GM23248 (cell line): ENCODE measurements around the gene SPSB4. TPM values are rescaled to one million over a fixed set of nuclear protein-coding genes. Genes with fewer than 3 reads are reported as not detected.

Experiments used
- DNase-seq: peaks from one replicate; pipeline ENCODE4 v3.0.0-alpha.2; 2015
- H2AFZ ChIP-seq: fragments of 200-600 bp; sonication (generic); 2 replicates; pipeline ENCODE4 v1.6.1; 2016; ENCODE audit warnings: antibody characterized with exemption
- H3F3A ChIP-seq: fragments of 200-600 bp; sonication (generic); 2 replicates; pipeline ENCODE4 v1.6.1; 2016; ENCODE audit warnings: mild to moderate bottlenecking, antibody characterized with exemption, mixed run types; ENCODE audit not compliant: insufficient read depth
- H3K27ac ChIP-seq: fragments of 200-600 bp; sonication (generic); 2 replicates; pipeline ENCODE4 v1.5.1; 2016; ENCODE audit warnings: mild to moderate bottlenecking
- H3K27me3 ChIP-seq: fragments of 200-600 bp; sonication (generic); replicated peaks from 2 replicates; pipeline ENCODE4 v1.6.1; 2016; ENCODE audit warnings: mild to moderate bottlenecking; ENCODE audit not compliant: insufficient read depth
- H3K36me3 ChIP-seq: fragments of 200-600 bp; sonication (generic); 2 replicates; pipeline ENCODE4 v1.6.1; 2016; ENCODE audit warnings: low read depth, mild to moderate bottlenecking
- H3K4me1 ChIP-seq: fragments of 200-600 bp; sonication (generic); 2 replicates; pipeline ENCODE4 v1.6.1; 2016; ENCODE audit warnings: mild to moderate bottlenecking; ENCODE audit not compliant: insufficient read depth
- H3K4me2 ChIP-seq: fragments of 200-600 bp; sonication (generic); one replicate; pipeline ENCODE4 v1.6.1; 2016; ENCODE audit warnings: mild to moderate bottlenecking; ENCODE audit not compliant: unreplicated experiment
- H3K4me3 ChIP-seq: fragments of 200-600 bp; sonication (generic); 2 replicates; pipeline ENCODE4 v1.5.1; 2016; ENCODE audit warnings: mild to moderate bottlenecking
- H3K79me2 ChIP-seq: fragments of 200-600 bp; sonication (generic); 2 replicates; pipeline ENCODE4 v1.6.1; 2016; ENCODE audit warnings: mild to moderate bottlenecking; ENCODE audit not compliant: insufficient read depth
- H3K9ac ChIP-seq: fragments of 200-600 bp; sonication (generic); 2 replicates; pipeline ENCODE4 v1.6.1; 2016; ENCODE audit warnings: mild to moderate bottlenecking
- H3K9me2 ChIP-seq: fragments of 200-600 bp; sonication (generic); 2 replicates; pipeline ENCODE4 v1.6.1; 2016; ENCODE audit warnings: mixed run types, mild to moderate bottlenecking, moderate library complexity; ENCODE audit not compliant: insufficient read depth
- H3K9me3 ChIP-seq: fragments of 200-600 bp; sonication (generic); one replicate; pipeline ENCODE4 v1.6.1; 2017; ENCODE audit warnings: low read depth
- H4K20me1 ChIP-seq: fragments of 200-600 bp; sonication (generic); 2 replicates; pipeline ENCODE4 v1.6.0; 2016; ENCODE audit not compliant: insufficient read depth
- EZH2 ChIP-seq: fragments of 200-600 bp; sonication (generic); IDR thresholded peaks from 2 replicates; pipeline ENCODE4 v1.6.1; 2018; ENCODE audit warnings: antibody characterized with exemption, mild to moderate bottlenecking; ENCODE audit not compliant: insufficient read depth, poor library complexity, severe bottlenecking
- EZH2phosphoT487 ChIP-seq: fragments of 200-600 bp; sonication (generic); IDR thresholded peaks from 2 replicates; pipeline ENCODE4 v1.6.1; 2018; ENCODE audit warnings: antibody characterized with exemption, moderate library complexity, mild to moderate bottlenecking, low read depth; ENCODE audit not compliant: insufficient read depth
- WGBS, 2 experiments: methylation state at CpG; one replicate each; pipeline ENCODE4 v1.1.6; 2015 to 2017; ENCODE audit warnings: low lambda C conversion rate in 2 of 2, low coverage in 1 of 2; ENCODE audit errors: missing lambda C conversion rate in 2 of 2; 5-methylcytosine and 5-hydroxymethylcytosine counted together
- in situ Hi-C: fragments of 300-500 bp; cut with MboI; formaldehyde crosslinking; loops from 2 replicates; pipeline ENCODE4 v1.15.0; 2020
- polyA plus RNA-seq: library from polyadenylated mRNA; unstranded; fragments of >200 nt; fragmentation: Nextera tagmentation; extraction: Ambion mirVana; gene quantifications from 2 replicates; pipeline ENCODE4 v1.2.1, GENCODE V29; 2016
- total RNA-seq: library from RNA; depleted of rRNA; stranded (reverse); fragments of >200 nt; shearing (Covaris generic); gene quantifications from 2 replicates; pipeline ENCODE4 v1.2.3, GENCODE V29; 2014

The SPSB4 gene
- total and polyA plus RNA-seq, 2 experiments from 2014 or later, result not detected

DNA sequence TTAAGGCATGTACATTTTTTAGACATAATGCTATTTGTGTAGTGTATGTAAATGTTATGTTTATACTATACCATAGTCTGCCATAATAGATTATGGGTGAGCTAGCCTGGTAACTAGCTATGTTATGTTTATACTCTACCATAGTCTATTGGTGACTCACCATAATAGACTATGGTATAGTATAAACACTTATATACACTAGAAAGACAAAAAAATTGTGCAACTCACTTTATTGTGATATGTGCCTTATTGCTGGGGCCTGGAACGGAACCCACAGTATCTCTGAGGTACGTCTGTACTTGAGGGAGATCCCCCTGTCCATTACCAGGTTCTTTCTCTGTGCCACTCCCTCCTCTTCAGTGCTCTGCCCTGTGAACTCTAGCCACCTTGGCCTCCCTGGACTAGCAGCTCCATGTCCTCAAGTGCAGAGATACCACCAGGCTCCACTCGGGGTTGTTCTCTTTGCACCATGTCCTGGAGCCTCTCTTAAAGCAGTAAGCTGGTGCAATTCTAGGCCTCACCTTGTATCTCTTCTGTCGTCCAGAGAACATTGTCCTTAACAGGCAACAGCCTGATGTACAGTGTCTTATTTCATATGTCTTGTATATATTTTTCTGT is 119.6 kb downstream of the SPSB4 start:
- no peak for DNase-seq
- in situ Hi-C loops, result no loop called here

DNA sequence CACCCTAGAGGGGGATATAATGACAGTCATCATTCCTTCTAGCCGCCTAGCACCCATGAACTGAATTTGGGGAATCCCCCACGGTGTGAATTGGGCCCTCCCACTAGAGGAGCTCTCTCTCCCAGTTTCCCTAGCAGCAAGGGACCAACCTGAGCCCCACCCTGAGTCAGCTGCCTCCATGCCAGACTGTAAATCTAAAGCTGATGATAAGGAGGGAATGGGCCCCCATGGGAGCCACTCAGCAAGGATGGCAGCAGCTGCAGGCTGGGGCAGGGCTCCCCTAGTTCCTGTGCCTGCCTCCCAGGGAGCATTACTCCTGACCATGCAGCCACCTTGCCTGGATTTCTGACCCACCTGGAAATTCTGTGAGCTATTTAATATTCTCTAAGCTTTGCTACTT is 123.5 kb downstream of the SPSB4 start:
- 8 to 15% methylated on average over 2 of the region's 2 CpGs for WGBS, 2 experiments
- H3F3A ChIP-seq, result no peaks in the 10 kb centered on the region
- H3K9me2 ChIP-seq, result no peaks in the 10 kb centered on the region
- no peaks in the 10 kb centered on the region for H3K4me1 ChIP-seq
- H3K36me3 ChIP-seq, result no peaks in the 10 kb centered on the region
- TF ChIP-seq EZH2phosphoT487 (no peak), EZH2 (no peak)
- H3K4me2 ChIP-seq, result no peak overlapping the region
- no peak overlapping the region for H3K9ac ChIP-seq
- no peak overlapping the region for H3K27ac ChIP-seq
- H3K27me3 ChIP-seq, result no peaks in the 10 kb centered on the region
- no peaks in the 10 kb centered on the region for H3K9me3 ChIP-seq
- no peak for DNase-seq
- no peaks in the 10 kb centered on the region for H4K20me1 ChIP-seq
- in situ Hi-C loops, result no loop called here
- no peak overlapping the region for H2AFZ ChIP-seq
- H3K4me3 ChIP-seq, result no peak overlapping the region
- H3K79me2 ChIP-seq, result no peaks in the 10 kb centered on the region

More for the DNA sequence above, 119.6 kb downstream of the SPSB4 start:
- H2AFZ ChIP-seq, result no peak overlapping the region
- H4K20me1 ChIP-seq, result no peaks in the 10 kb centered on the region
- no peak overlapping the region for H3K4me2 ChIP-seq
- no peaks in the 10 kb centered on the region for H3K79me2 ChIP-seq
- H3K9me3 ChIP-seq, result no peaks in the 10 kb centered on the region
- no peaks in the 10 kb centered on the region for H3K9me2 ChIP-seq
- no peak overlapping the region for H3K4me3 ChIP-seq
- H3K27ac ChIP-seq, result no peak overlapping the region
- WGBS, 2 experiments, result 40 to 46% methylated on average over 4 of the region's 4 CpGs
- H3F3A ChIP-seq, result no peaks in the 10 kb centered on the region
- H3K36me3 ChIP-seq, result no peaks in the 10 kb centered on the region
- H3K4me1 ChIP-seq, result no peaks in the 10 kb centered on the region
- H3K9ac ChIP-seq, result no peak overlapping the region
- TF ChIP-seq EZH2phosphoT487, result no peak
- TF ChIP-seq EZH2, result no peak
- peaks cover 6% of the 10 kb centered on the region; the same call in 1 of the 2 replicates for H3K27me3 ChIP-seq

DNA sequence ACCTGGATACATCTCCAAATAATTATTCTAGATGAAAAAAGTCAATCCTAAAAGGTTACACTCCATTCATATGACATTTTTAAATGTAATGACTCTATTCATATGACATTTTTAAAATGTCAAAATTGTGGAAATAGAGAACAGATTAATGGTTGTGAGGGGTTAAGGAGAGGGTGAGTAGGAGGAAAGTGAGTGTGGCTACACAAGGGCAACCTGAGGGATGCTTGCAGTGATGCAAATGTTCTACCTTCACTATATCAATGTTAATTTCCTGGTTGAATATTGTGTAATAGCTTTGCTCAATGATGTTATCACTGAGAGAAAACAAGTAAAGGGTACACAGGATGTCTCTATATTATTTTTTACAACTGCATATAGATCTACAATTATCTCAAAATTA is 125.6 kb downstream of the SPSB4 start:
- H3K36me3 ChIP-seq, result no peaks in the 10 kb centered on the region
- no peaks in the 10 kb centered on the region for H3K27me3 ChIP-seq
- no peaks in the 10 kb centered on the region for H3K4me1 ChIP-seq
- no peaks in the 10 kb centered on the region for H3K9me2 ChIP-seq
- H3K79me2 ChIP-seq, result no peaks in the 10 kb centered on the region
- H3K4me2 ChIP-seq, result no peak overlapping the region
- no peaks in the 10 kb centered on the region for H3F3A ChIP-seq
- TF ChIP-seq EZH2, result no peak
- TF ChIP-seq EZH2phosphoT487, result no peak
- H3K9ac ChIP-seq, result no peak overlapping the region
- no peaks in the 10 kb centered on the region for H3K9me3 ChIP-seq
- H3K27ac ChIP-seq, result no peak overlapping the region
- no peak overlapping the region for H3K4me3 ChIP-seq
- no peak overlapping the region for H2AFZ ChIP-seq
- DNase-seq, result no peak
- in situ Hi-C loops, result no loop called here
- no peaks in the 10 kb centered on the region for H4K20me1 ChIP-seq

DNA sequence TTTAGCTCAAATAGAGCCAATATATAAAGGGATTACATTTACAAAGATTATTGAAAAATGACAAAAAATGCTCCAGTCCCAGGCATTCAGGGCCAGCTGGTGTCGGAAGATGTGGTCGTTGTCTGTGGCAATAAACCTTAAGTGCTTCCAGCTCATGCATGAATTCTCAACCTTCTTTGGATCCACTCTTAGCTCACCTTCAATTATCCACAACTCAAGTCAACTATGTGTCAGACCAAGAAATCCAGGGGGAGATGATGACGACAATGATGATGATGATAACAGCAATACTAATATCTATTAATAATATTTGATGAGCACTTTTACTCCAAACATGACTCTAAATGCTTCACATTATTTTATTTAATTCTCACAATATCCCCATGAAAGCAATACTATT is 126.9 kb downstream of the SPSB4 start:
- H3K9ac ChIP-seq, result no peak overlapping the region
- no peaks in the 10 kb centered on the region for H3F3A ChIP-seq
- H2AFZ ChIP-seq, result no peak overlapping the region
- no peaks in the 10 kb centered on the region for H3K79me2 ChIP-seq
- H3K9me3 ChIP-seq, result no peaks in the 10 kb centered on the region
- H3K4me1 ChIP-seq, result no peaks in the 10 kb centered on the region
- TF ChIP-seq EZH2, result no peak
- TF ChIP-seq EZH2phosphoT487, result no peak
- in situ Hi-C loops, result no loop called here
- WGBS, 2 experiments, result 40 to 41% methylated on average over 3 of the region's 3 CpGs
- DNase-seq, result no peak
- no peaks in the 10 kb centered on the region for H3K36me3 ChIP-seq
- no peaks in the 10 kb centered on the region for H3K9me2 ChIP-seq
- H3K27ac ChIP-seq, result no peak overlapping the region
- H3K27me3 ChIP-seq, result no peaks in the 10 kb centered on the region
- H3K4me3 ChIP-seq, result no peak overlapping the region
- H3K4me2 ChIP-seq, result no peak overlapping the region
- no peaks in the 10 kb centered on the region for H4K20me1 ChIP-seq

DNA sequence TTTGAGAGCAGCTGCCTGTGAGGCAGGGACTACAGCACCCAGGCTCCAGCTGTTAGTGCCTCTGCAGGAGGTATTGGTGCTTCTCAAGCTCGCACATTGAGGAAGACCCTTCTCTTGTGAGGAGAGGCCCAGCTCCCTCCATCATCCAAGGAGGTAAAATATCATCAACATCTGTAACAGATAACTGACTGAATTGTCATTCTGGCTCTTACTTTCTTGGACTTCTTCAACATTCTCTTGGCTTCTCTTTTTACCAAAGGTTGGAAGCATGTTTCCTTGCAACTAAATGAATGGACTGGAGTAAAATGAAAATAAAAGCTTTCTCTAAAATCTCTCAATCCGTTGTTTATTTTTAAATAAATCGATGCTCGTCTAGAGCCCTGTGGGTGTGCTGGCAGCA is 127.4 kb downstream of the SPSB4 start:
- Histone ChIP-seq H3K4me1 (no peaks in the 10 kb centered on the region), H3F3A (no peaks in the 10 kb centered on the region), H3K9ac (no peak overlapping the region), H3K9me2 (no peaks in the 10 kb centered on the region), H3K9me3 (no peaks in the 10 kb centered on the region), H3K4me3 (no peak overlapping the region), H2AFZ (no peak overlapping the region), H3K27me3 (peaks cover 5% of the 10 kb centered on the region; the same call in 1 of the 2 replicates), H4K20me1 (no peaks in the 10 kb centered on the region), H3K79me2 (no peaks in the 10 kb centered on the region), H3K27ac (no peak overlapping the region), H3K36me3 (no peaks in the 10 kb centered on the region), H3K4me2 (no peak overlapping the region)
- in situ Hi-C loops, result no loop called here
- WGBS, 2 experiments, result 21 to 25% methylated on average over 4 of the region's 4 CpGs
- DNase-seq, result no peak
- TF ChIP-seq EZH2phosphoT487 (no peak), EZH2 (no peak)
